H1 (cell line): ENCODE data around the gene CNOT1. TPM values are rescaled to one million over a fixed set of nuclear protein-coding genes. Genes with fewer than 3 reads are reported as not detected.

Experiments
- ATF3 ChIP-seq: IDR thresholded peaks from 2 replicates; pipeline ENCODE4 v1.6.1; 2011; ENCODE audit warnings: low read depth, mild to moderate bottlenecking, low read length; ENCODE audit not compliant: insufficient read depth
- BCL11A ChIP-seq, 2 experiments: IDR thresholded peaks; one replicate each; pipeline ENCODE4 v1.6.1; 2011; ENCODE audit warnings: low read depth in 2 of 2, low read length in 2 of 2, mild to moderate bottlenecking in 2 of 2
- CBX5 ChIP-seq: fragments of 300-800, 300-1000 bp; sonication (generic); IDR thresholded peaks from 2 replicates; pipeline ENCODE4 v1.7.1; 2016; ENCODE audit warnings: antibody characterized with exemption, low read length, low read depth
- CEBPB ChIP-seq: IDR thresholded peaks from 2 replicates; pipeline ENCODE4 v1.6.1; 2012; ENCODE audit warnings: low read depth, low read length
- CHD1 ChIP-seq: IDR thresholded peaks from 2 replicates; pipeline ENCODE4 v1.6.1; 2012; ENCODE audit warnings: low read depth, low read length, improper control_type of control experiment
- CHD2 ChIP-seq: IDR thresholded peaks from 2 replicates; pipeline ENCODE4 v1.6.1; 2012; ENCODE audit warnings: low read length, improper control_type of control experiment
- CTBP2 ChIP-seq: IDR thresholded peaks from 2 replicates; pipeline ENCODE4 v1.7.0; 2011; ENCODE audit warnings: borderline replicate concordance, mild to moderate bottlenecking, moderate library complexity, mixed read lengths, low read length; ENCODE audit not compliant: insufficient read depth, insufficient read length
- E2F6 ChIP-seq: IDR thresholded peaks from 2 replicates; pipeline ENCODE4 v1.6.1; 2012; ENCODE audit warnings: inconsistent platforms
- EZH2 ChIP-seq: fragments of 200-600 bp; sonication (generic); IDR thresholded peaks from 2 replicates; pipeline ENCODE4 v1.7.1; 2012; ENCODE audit warnings: low read depth, mild to moderate bottlenecking, moderate library complexity, low read length, inconsistent platforms; ENCODE audit not compliant: severe bottlenecking
- GTF2F1 ChIP-seq: IDR thresholded peaks from 2 replicates; pipeline ENCODE4 v1.6.1; 2012; ENCODE audit warnings: low read depth, low read length, improper control_type of control experiment, borderline replicate concordance
- HDAC2 ChIP-seq, 2 experiments: fragments of 300-600 bp in 1 of 2; sonication (generic) in 1 of 2; IDR thresholded peaks; 2 replicates each; pipeline ENCODE4 v1.6.1; 2011 to 2012; ENCODE audit warnings: low read depth in 2 of 2, low read length in 2 of 2, mild to moderate bottlenecking in 2 of 2, moderate library complexity in 2 of 2, borderline replicate concordance in 1 of 2, inconsistent platforms in 1 of 2
- MAX ChIP-seq: IDR thresholded peaks from 2 replicates; pipeline ENCODE4 v1.6.1; 2012; ENCODE audit warnings: inconsistent platforms
- NANOG ChIP-seq: IDR thresholded peaks from 2 replicates; pipeline ENCODE4 v1.6.1; 2011; ENCODE audit warnings: low read length, low read depth, mild to moderate bottlenecking, inconsistent platforms; ENCODE audit not compliant: insufficient read depth, poor library complexity, severe bottlenecking
- POLR2AphosphoS5 ChIP-seq: IDR thresholded peaks from 2 replicates; pipeline ENCODE4 v1.6.1; 2011; ENCODE audit warnings: low read depth, low read length
- RBBP5 ChIP-seq: IDR thresholded peaks from 2 replicates; pipeline ENCODE4 v1.7.1; 2012; ENCODE audit warnings: low read depth, mild to moderate bottlenecking, inconsistent platforms, low read length, moderate library complexity, borderline replicate concordance
- RXRA ChIP-seq: IDR thresholded peaks from 2 replicates; pipeline ENCODE4 v1.6.1; 2011; ENCODE audit warnings: low read depth, mild to moderate bottlenecking, low read length, moderate library complexity; ENCODE audit not compliant: insufficient read depth
- SP1 ChIP-seq: IDR thresholded peaks from 2 replicates; pipeline ENCODE4 v1.6.1; 2011; ENCODE audit warnings: low read depth, low read length
- SUZ12 ChIP-seq: fragments of 200-600 bp; sonication (generic); IDR thresholded peaks from 2 replicates; pipeline ENCODE4 v1.6.1; 2012; ENCODE audit warnings: mild to moderate bottlenecking, inconsistent platforms, low read length, moderate library complexity, mixed read lengths
- TAF7 ChIP-seq: optimal IDR thresholded peaks from 2 replicates; pipeline ENCODE3; 2011; ENCODE audit warnings: low read depth, mild to moderate bottlenecking, inconsistent platforms, low read length, moderate library complexity, borderline replicate concordance
- TBP ChIP-seq: IDR thresholded peaks from 2 replicates; pipeline ENCODE4 v1.6.1; 2011; ENCODE audit warnings: low read depth, low read length, improper control_type of control experiment
- TCF12 ChIP-seq: IDR thresholded peaks from 2 replicates; pipeline ENCODE4 v1.6.1; 2011; ENCODE audit warnings: low read depth, mild to moderate bottlenecking, low read length
- YY1 ChIP-seq: IDR thresholded peaks from 2 replicates; pipeline ENCODE4 v1.6.1; 2011; ENCODE audit warnings: low read depth, mild to moderate bottlenecking, low read length
- polyA plus RNA-seq, 7 experiments: library from polyadenylated mRNA; depleted of rRNA in 3 of 7; stranded (reverse) in 5 of 7; unstranded in 2 of 7; fragments of >200 nt in 5 of 7; fragments of 200-250 nt in 2 of 7; gene quantifications; 1 replicate in 5 of 7; 2 replicates in 1 of 7; 4 replicates in 1 of 7; pipeline versions ENCODE4 v1.2.1 to v1.2.3, GENCODE V29; 2011 to 2013; ENCODE audit warnings: missing spikeins in 2 of 7, mixed read lengths in 2 of 7
- total RNA-seq: library from RNA; stranded (reverse); fragmentation: NEBNext Ultra II Directional; extraction: Animal tissue kit (Norgen Biotek cat#: 25700); gene quantifications from 2 replicates; pipeline ENCODE4 v1.2.1, GENCODE V29; 2021

The CNOT1 gene
- total and polyA plus RNA-seq, 2 of the 8 experiments (the other 6 are each of a cell fraction or from before 2014, with no cell fraction given) = 306 to 319 TPM

GRCh38 chr16:58501242-58502131, 128.1 kb downstream of the CNOT1 start (continued):
- TF ChIP-seq ATF3 = no peak
- no peak; the same call in 1 of the 2 replicates for TF ChIP-seq MAX
- peak; percentile 49; the same call in 1 of the 2 replicates for TF ChIP-seq TBP
- no peak for TF ChIP-seq CBX5
- TF ChIP-seq HDAC2 (IDR thresholded peaks at IDR 0.05; ENCODE audit: borderline replicate concordance in 1 of 2, low read depth in 2 of 2, low read length in 2 of 2) = no peak
- 0 out of 2 replicates have a peak, but pooled peaks have one; percentile 27 for TF ChIP-seq SP1
- TF ChIP-seq RBBP5 = 0 out of 2 replicates have a peak, but pooled peaks have one; percentile 23
- no peak for TF ChIP-seq YY1
- no peak for TF ChIP-seq TCF12
- no peak for TF ChIP-seq NANOG
- peak; percentile 69 for TF ChIP-seq POLR2AphosphoS5
- TF ChIP-seq RXRA = no peak
- peak; percentile 64 for TF ChIP-seq TAF7
- no peak for TF ChIP-seq EZH2
- TF ChIP-seq E2F6 = peak; percentile 74
- TF ChIP-seq GTF2F1 = no peak
- TF ChIP-seq CHD2 = 0 out of 2 replicates have a peak, but pooled peaks have one; percentile 41
- no peak for TF ChIP-seq SUZ12
- TF ChIP-seq BCL11A (IDR thresholded peaks at IDR 0.05; ENCODE audit: low read depth in 2 of 2, low read length in 2 of 2) = no peak
- TF ChIP-seq CHD1 = no peak
- TF ChIP-seq CTBP2 = no peak
- TF ChIP-seq CEBPB = no peak
